ENCODE data around the gene OSBPL1A. TPM values are rescaled to one million over a fixed set of nuclear protein-coding genes. Genes with fewer than 3 reads are reported as not detected.

Gene OSBPL1A
- total and polyA plus RNA-seq, 9 donors: 43.0 to 68.0 (median 56.7) TPM

- Histone ChIP-seq H3K9me3 (replicated peaks; ENCODE audit: control insufficient read depth, low read depth, low read length) (no peaks in the 10 kb centered on the region), H3K27me3 (ENCODE audit: control insufficient read depth, insufficient read depth, low read length) (no peaks in the 10 kb centered on the region), H3K4me3 (ENCODE audit: low read length) (peak overlapping the region; percentile 58), H3K4me1 (ENCODE audit: control insufficient read depth, insufficient read depth, low read length) (peaks cover 2% of the 10 kb centered on the region), H3K27ac (ENCODE audit: low read length) (peak overlapping the region; percentile 83), H3K36me3 (ENCODE audit: control insufficient read depth, insufficient read depth, low read length) (no peaks in the 10 kb centered on the region)
- WGBS (ENCODE audit: insufficient coverage): 0% methylated on average over 7 of the region's 9 CpGs
- DNase-seq: no peak
Observed at GRCh38 chr18:24272229-24272525, 125.4 kb downstream of the OSBPL1A start.

DNA sequence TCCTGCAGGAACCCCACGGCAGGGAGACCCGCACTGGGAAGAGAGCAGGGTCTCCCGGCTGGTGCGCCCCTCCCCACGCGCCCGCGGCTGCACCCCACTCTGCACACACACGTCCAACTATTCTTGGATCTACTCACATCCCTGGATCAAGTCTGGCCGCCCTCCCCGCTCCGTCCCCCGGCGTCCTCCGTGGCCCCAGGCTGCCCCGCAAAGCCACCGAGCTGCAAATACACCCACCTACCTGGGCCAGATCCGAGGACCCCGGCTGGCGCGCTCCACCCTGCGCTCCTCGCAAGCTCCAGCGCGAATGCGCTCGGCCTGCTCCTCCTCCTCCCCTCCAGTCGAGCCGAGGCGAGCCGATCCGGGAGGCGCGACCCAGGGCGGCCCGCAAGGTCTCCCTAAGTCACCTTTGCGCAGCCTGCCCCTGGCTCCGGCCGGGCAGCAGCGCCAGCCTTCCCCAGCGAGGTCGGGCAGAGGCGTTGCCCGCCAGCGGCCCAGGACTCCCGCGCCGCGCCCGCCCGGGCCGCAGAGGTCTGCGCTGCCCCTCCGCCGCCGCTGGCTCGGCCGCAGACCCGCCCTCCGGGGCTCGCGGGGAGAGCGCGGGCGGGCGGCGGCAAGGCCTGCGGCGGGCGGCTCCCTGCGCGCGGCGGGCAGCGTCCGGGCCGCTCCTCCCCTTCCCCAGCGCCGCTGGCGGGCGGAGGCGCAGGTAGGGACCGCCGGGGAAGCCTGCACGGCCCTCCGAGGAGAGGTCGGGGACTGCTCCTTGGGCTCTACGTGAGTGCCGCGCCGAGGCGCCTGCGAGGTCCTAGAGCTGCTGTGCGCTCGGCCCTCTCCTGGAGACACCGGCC is 126.0 kb downstream of the OSBPL1A start:
- WGBS (ENCODE audit: insufficient coverage): under 1% methylated on average over 96 of the region's 96 CpGs
- Histone ChIP-seq H3K4me1 (ENCODE audit: control insufficient read depth, insufficient read depth, low read length) (peaks cover 2% of the 10 kb centered on the region), H3K27ac (ENCODE audit: low read length) (peak overlapping the region; percentile 83), H3K27me3 (ENCODE audit: control insufficient read depth, insufficient read depth, low read length) (no peaks in the 10 kb centered on the region), H3K4me3 (ENCODE audit: low read length) (peak overlapping the region; percentile 68), H3K9me3 (replicated peaks; ENCODE audit: control insufficient read depth, low read depth, low read length) (no peaks in the 10 kb centered on the region), H3K36me3 (ENCODE audit: control insufficient read depth, insufficient read depth, low read length) (no peaks in the 10 kb centered on the region)
- peak; percentile 90 for DNase-seq

GRCh38 chr18:24270937-24271380 is 126.7 kb downstream of the OSBPL1A start:
- Histone ChIP-seq H3K4me1 (ENCODE audit: control insufficient read depth, insufficient read depth, low read length) (peaks cover 2% of the 10 kb centered on the region), H3K9me3 (replicated peaks; ENCODE audit: control insufficient read depth, low read depth, low read length) (no peaks in the 10 kb centered on the region), H3K36me3 (ENCODE audit: control insufficient read depth, insufficient read depth, low read length) (peaks cover 4% of the 10 kb centered on the region), H3K27ac (ENCODE audit: low read length) (peak overlapping the region; percentile 75), H3K4me3 (ENCODE audit: low read length) (peak overlapping the region; percentile 68), H3K27me3 (ENCODE audit: control insufficient read depth, insufficient read depth, low read length) (no peaks in the 10 kb centered on the region)
- DNase-seq: peak; percentile 82
- WGBS (ENCODE audit: insufficient coverage): 0% methylated on average over 1 of the region's 9 CpGs

GRCh38 chr18:24270358-24270936 is 127.2 kb downstream of the OSBPL1A start:
- Histone ChIP-seq H3K4me1 (ENCODE audit: control insufficient read depth, insufficient read depth, low read length) (peaks cover 2% of the 10 kb centered on the region), H3K9me3 (replicated peaks; ENCODE audit: control insufficient read depth, low read depth, low read length) (no peaks in the 10 kb centered on the region), H3K36me3 (ENCODE audit: control insufficient read depth, insufficient read depth, low read length) (peaks cover 4% of the 10 kb centered on the region), H3K27ac (ENCODE audit: low read length) (peak overlapping the region; percentile 75), H3K4me3 (ENCODE audit: low read length) (peak overlapping the region; percentile 68), H3K27me3 (ENCODE audit: control insufficient read depth, insufficient read depth, low read length) (no peaks in the 10 kb centered on the region)
- WGBS (ENCODE audit: insufficient coverage): no CpG with 5 or more reads among the region's 4 CpGs
- DNase-seq: peak; percentile 46

GRCh38 chr18:24268784-24269550 is 128.7 kb downstream of the OSBPL1A start:
- H3K36me3 ChIP-seq (ENCODE audit: control insufficient read depth, insufficient read depth, low read length): peaks cover 4% of the 10 kb centered on the region
- peaks cover 2% of the 10 kb centered on the region for H3K4me1 ChIP-seq (ENCODE audit: control insufficient read depth, insufficient read depth, low read length)
- WGBS (ENCODE audit: insufficient coverage): 72% methylated on average over 4 of the region's 10 CpGs
- no peaks in the 10 kb centered on the region for H3K9me3 ChIP-seq (replicated peaks; ENCODE audit: control insufficient read depth, low read depth, low read length)
- no peaks in the 10 kb centered on the region for H3K27me3 ChIP-seq (ENCODE audit: control insufficient read depth, insufficient read depth, low read length)
- no peak overlapping the region for H3K4me3 ChIP-seq (ENCODE audit: low read length)
- no peak for DNase-seq
- no peak overlapping the region for H3K27ac ChIP-seq (ENCODE audit: low read length)

- no peaks in the 10 kb centered on the region for H3K9me3 ChIP-seq (replicated peaks; ENCODE audit: control insufficient read depth, low read depth, low read length)
- WGBS (ENCODE audit: insufficient coverage): 67% methylated on average over 1 of the region's 1 CpG
- H3K4me1 ChIP-seq (ENCODE audit: control insufficient read depth, insufficient read depth, low read length): peaks cover 2% of the 10 kb centered on the region
- H3K36me3 ChIP-seq (ENCODE audit: control insufficient read depth, insufficient read depth, low read length): peaks cover 4% of the 10 kb centered on the region
- H3K27me3 ChIP-seq (ENCODE audit: control insufficient read depth, insufficient read depth, low read length): no peaks in the 10 kb centered on the region
- H3K27ac ChIP-seq (ENCODE audit: low read length): no peak overlapping the region
- DNase-seq: no peak
- H3K4me3 ChIP-seq (ENCODE audit: low read length): no peak overlapping the region
Observed at GRCh38 chr18:24267878-24268277, 129.7 kb downstream of the OSBPL1A start.

DNA sequence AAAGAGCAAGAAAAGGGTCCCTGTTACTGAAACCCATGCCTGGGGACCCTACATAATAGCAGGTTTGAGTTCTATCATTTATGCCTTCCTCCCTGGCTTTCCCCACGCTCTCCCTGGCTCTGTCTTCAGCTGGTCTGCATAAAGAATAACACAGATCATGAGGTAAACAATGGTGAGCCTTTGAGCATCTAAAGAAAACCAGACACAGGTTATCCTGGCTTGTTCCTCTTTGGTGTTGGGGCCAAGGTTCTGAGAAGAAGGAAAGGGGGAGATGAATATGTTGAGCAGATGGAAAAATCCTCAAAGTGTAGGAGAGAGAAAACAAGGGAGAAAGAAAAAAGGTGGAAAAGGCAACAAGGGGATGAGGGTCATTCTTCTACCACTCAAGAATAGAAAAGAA is 131.5 kb downstream of the OSBPL1A start:
- Histone ChIP-seq H3K4me1 (ENCODE audit: control insufficient read depth, insufficient read depth, low read length) (peaks cover 2% of the 10 kb centered on the region), H3K4me3 (ENCODE audit: low read length) (no peak overlapping the region), H3K9me3 (replicated peaks; ENCODE audit: control insufficient read depth, low read depth, low read length) (no peaks in the 10 kb centered on the region), H3K27me3 (ENCODE audit: control insufficient read depth, insufficient read depth, low read length) (no peaks in the 10 kb centered on the region), H3K27ac (ENCODE audit: low read length) (no peak overlapping the region), H3K36me3 (ENCODE audit: control insufficient read depth, insufficient read depth, low read length) (peaks cover 4% of the 10 kb centered on the region)
- peak; percentile 45 for DNase-seq
- WGBS (ENCODE audit: insufficient coverage): no CpG with 5 or more reads among the region's 1 CpG

GRCh38 chr18:24265502-24266064 is 132.0 kb downstream of the OSBPL1A start:
- Histone ChIP-seq H3K9me3 (replicated peaks; ENCODE audit: control insufficient read depth, low read depth, low read length) (no peaks in the 10 kb centered on the region), H3K4me1 (ENCODE audit: control insufficient read depth, insufficient read depth, low read length) (no peaks in the 10 kb centered on the region), H3K27ac (ENCODE audit: low read length) (no peak overlapping the region), H3K36me3 (ENCODE audit: control insufficient read depth, insufficient read depth, low read length) (peaks cover 4% of the 10 kb centered on the region), H3K27me3 (ENCODE audit: control insufficient read depth, insufficient read depth, low read length) (no peaks in the 10 kb centered on the region), H3K4me3 (ENCODE audit: low read length) (no peak overlapping the region)
- WGBS (ENCODE audit: insufficient coverage): 56% methylated on average over 2 of the region's 4 CpGs
- no peak for DNase-seq

GRCh38 chr18:24263050-24263449 is 134.6 kb downstream of the OSBPL1A start:
- Histone ChIP-seq H3K36me3 (ENCODE audit: control insufficient read depth, insufficient read depth, low read length) (peaks cover 4% of the 10 kb centered on the region), H3K27ac (ENCODE audit: low read length) (no peak overlapping the region), H3K4me3 (ENCODE audit: low read length) (no peak overlapping the region), H3K9me3 (replicated peaks; ENCODE audit: control insufficient read depth, low read depth, low read length) (no peaks in the 10 kb centered on the region), H3K4me1 (ENCODE audit: control insufficient read depth, insufficient read depth, low read length) (no peaks in the 10 kb centered on the region), H3K27me3 (ENCODE audit: control insufficient read depth, insufficient read depth, low read length) (no peaks in the 10 kb centered on the region)
- WGBS (ENCODE audit: insufficient coverage): no CpG with 5 or more reads among the region's 2 CpGs
- DNase-seq: no peak

- H3K9me3 ChIP-seq (replicated peaks; ENCODE audit: control insufficient read depth, low read depth, low read length): peaks cover 2% of the 10 kb centered on the region
- H3K27ac ChIP-seq (ENCODE audit: low read length): no peak overlapping the region
- no peaks in the 10 kb centered on the region for H3K27me3 ChIP-seq (ENCODE audit: control insufficient read depth, insufficient read depth, low read length)
- no peak overlapping the region for H3K4me3 ChIP-seq (ENCODE audit: low read length)
- H3K4me1 ChIP-seq (ENCODE audit: control insufficient read depth, insufficient read depth, low read length): no peaks in the 10 kb centered on the region
- peaks cover 4% of the 10 kb centered on the region for H3K36me3 ChIP-seq (ENCODE audit: control insufficient read depth, insufficient read depth, low read length)
- WGBS (ENCODE audit: insufficient coverage): no CpG with 5 or more reads among the region's 4 CpGs
- DNase-seq: peak; percentile 30
Observed at GRCh38 chr18:24262087-24262486, 135.5 kb downstream of the OSBPL1A start.

Data from muscle of leg (tissue), 11 donors.